Activated T-cell treated with anti-CD3 and anti-CD28 coated beads, Interleukin-2, amount 50 U/mL, for 72 hours (primary cell): ENCODE measurements around the gene MCF2L. TPM values are rescaled to one million over a fixed set of nuclear protein-coding genes. Genes with fewer than 3 reads are reported as not detected.
A peak's percentile ranks its signal among the peaks of the same experiment; 100 is the strongest.

Experiments
- ATAC-seq, 2 donors: fragments of 150-1000 bp; cut with Tn5 transposase; replicated peaks in 1 of 2; 2 replicates each; pipeline ENCODE4 v1.10.0; 2021; ENCODE audit warnings: moderate library complexity in 2 of 2, mild to moderate bottlenecking in 1 of 2
- DNase-seq, 2 donors: peaks; one replicate each; pipeline ENCODE4 v3.0.0; 2021 to 2022; ENCODE audit warnings: mixed read lengths in 1 of 2
- H3K27ac Mint-ChIP-seq: one replicate; pipeline ENCODE4 v1.8.0; 2022; ENCODE audit warnings: mild to moderate bottlenecking, moderate library complexity, mixed read lengths
- H3K27me3 Mint-ChIP-seq: one replicate; pipeline ENCODE4 v1.8.0; 2022; ENCODE audit warnings: low read depth, mixed read lengths
- H3K36me3 Mint-ChIP-seq, 2 donors: one replicate each; pipeline ENCODE4 v1.8.0; 2022; ENCODE audit warnings: mixed read lengths in 2 of 2, mild to moderate bottlenecking in 1 of 2; ENCODE audit not compliant: insufficient read depth in 2 of 2
- H3K4me1 Mint-ChIP-seq: one replicate; pipeline ENCODE4 v1.8.0; 2022; ENCODE audit warnings: low read depth, mixed read lengths
- H3K4me3 Mint-ChIP-seq, 2 donors: one replicate each; pipeline ENCODE4 v1.8.0; 2022; ENCODE audit warnings: mild to moderate bottlenecking in 2 of 2, mixed read lengths in 2 of 2, moderate library complexity in 2 of 2
- H3K9me3 Mint-ChIP-seq, 2 donors: one replicate each; pipeline ENCODE4 v1.8.0; 2022; ENCODE audit warnings: mixed read lengths in 2 of 2
- total RNA-seq, 2 donors: library from RNA; stranded (reverse); gene quantifications; one replicate each; pipeline ENCODE4 v1.2.3, GENCODE V29; 2022

MCF2L gene
- total RNA-seq, 2 donors from 2014 or later = 9.6 to 11.8 TPM

DNA sequence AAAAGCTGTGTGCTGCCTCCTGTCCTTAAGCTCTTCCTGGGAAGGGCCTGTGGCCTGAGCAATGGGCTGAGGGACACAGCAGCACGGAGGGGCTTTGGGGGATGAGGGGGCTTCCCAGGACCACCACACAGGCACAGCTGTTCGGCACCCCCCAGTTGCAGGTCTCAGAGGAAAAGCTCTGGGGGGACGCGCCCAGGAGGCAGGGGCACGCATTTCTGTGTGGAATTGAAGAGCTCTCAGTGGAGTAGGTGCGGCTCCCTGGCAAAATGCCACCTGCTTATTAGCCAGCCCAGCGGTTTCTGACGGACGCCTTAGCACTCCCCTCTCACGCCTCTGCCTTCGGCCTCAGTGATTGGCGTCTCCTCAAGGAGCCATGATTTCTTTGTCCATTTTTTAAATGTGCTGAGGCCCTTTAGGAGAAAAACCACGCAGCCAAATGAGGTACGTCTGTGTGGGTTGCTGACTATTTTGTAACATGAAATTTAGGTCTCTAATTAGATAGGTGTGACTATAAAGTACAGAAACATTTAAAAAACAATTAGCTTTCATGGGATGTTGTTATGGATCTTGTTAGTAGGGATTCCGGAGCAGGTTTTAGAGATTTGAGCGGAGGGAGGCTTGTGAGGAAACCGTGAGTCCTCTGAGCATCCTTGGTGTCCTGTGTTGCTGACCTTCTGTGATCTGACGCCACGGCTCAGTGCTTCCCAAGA, 4.0 kb downstream of the MCF2L start:
- no peaks in the 10 kb centered on the region for H3K27me3 Mint-ChIP-seq
- peaks cover 35% of the 10 kb centered on the region for H3K4me1 Mint-ChIP-seq
- peaks cover 0 to 3% of the 10 kb centered on the region in 2 donors for H3K36me3 Mint-ChIP-seq
- peaks cover 2 to 3% of the 10 kb centered on the region in 2 donors for H3K9me3 Mint-ChIP-seq
- ATAC-seq (no peak), DNase-seq (no peak)
- no peak overlapping the region for H3K27ac Mint-ChIP-seq
- H3K4me3 Mint-ChIP-seq = no peak overlapping the region

DNA sequence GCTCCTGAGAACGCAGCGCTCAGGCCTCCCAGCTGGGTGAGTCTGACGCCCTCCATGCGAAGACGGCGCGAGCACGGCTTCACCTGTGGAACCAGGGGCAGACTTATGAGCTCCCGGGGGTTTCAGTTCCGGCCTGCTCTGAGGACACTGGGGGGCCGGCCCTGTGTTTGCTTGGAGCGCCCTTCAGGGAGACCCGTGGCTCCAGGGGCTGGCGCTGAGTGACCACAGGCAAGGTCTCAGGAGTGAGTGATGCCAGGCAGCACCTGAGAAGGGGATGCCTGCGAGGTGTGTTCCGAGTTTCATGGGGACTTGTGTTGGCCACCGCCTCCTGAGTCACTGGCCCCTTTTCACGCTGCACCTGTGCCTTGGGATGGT, 4.5 kb downstream of the MCF2L start:
- no peak for ATAC-seq

DNA sequence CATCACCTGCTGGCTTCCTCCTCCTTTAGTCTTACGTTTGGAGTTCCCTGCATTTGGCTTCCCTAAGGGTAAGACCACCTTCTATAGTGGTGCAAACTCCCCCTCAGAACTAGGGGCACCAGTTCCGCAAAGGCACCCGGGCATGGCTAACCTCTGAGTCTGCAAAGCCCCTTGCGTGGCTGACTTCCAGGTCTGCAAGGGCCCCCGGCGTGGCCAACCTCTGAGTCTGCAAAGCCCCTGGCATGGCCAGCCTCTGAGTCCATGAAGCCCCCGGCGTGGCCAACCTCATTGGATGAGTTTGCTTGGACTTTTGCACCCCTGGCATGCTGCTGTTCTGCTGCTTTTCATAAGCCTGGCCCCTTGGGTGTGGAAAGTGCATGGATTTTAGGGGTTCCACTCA, 5.1 kb downstream of the MCF2L start:
- H3K4me1 Mint-ChIP-seq = peaks cover 33% of the 10 kb centered on the region
- H3K27ac Mint-ChIP-seq = no peak overlapping the region
- ATAC-seq (no peak), DNase-seq (no peak)
- no peak overlapping the region for H3K4me3 Mint-ChIP-seq
- no peaks in the 10 kb centered on the region for H3K27me3 Mint-ChIP-seq
- peaks cover 0 to 3% of the 10 kb centered on the region in 2 donors for H3K36me3 Mint-ChIP-seq
- peaks cover 2 to 3% of the 10 kb centered on the region in 2 donors for H3K9me3 Mint-ChIP-seq

More for the DNA sequence above, 4.5 kb downstream of the MCF2L start:
- DNase-seq = no peak
- Mint-ChIP-seq H3K36me3 (peaks cover 0 to 3% of the 10 kb centered on the region in 2 donors), H3K4me1 (peaks cover 33% of the 10 kb centered on the region), H3K4me3 (no peak overlapping the region), H3K27me3 (no peaks in the 10 kb centered on the region), H3K9me3 (peaks cover 2 to 3% of the 10 kb centered on the region in 2 donors), H3K27ac (no peak overlapping the region)

DNA sequence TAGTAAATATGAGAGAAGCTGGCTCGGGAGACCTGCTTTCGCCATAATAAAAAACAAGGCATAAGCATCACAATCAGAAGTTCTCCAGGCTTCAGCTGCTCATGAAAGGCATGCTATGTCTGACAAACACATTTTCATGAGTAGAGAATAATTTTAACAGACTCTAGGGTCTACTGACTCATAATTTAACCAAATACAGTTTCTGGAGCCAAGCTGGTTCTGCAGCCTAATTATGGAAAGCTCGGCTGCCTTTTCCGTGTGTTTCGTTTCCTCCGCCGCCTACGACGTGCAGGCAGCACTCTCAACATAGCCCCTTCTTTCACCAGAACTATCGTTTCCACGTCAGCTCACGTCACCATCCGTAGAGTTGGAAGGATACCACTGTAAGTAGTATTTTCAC, 5.7 kb downstream of the MCF2L start:
- no peak overlapping the region for H3K4me3 Mint-ChIP-seq
- H3K9me3 Mint-ChIP-seq = peaks cover 2 to 3% of the 10 kb centered on the region in 2 donors
- no peaks in the 10 kb centered on the region for H3K36me3 Mint-ChIP-seq
- no peak overlapping the region for H3K27ac Mint-ChIP-seq
- peaks cover 28% of the 10 kb centered on the region for H3K4me1 Mint-ChIP-seq
- ATAC-seq (no peak), DNase-seq (no peak)
- H3K27me3 Mint-ChIP-seq = no peaks in the 10 kb centered on the region

DNA sequence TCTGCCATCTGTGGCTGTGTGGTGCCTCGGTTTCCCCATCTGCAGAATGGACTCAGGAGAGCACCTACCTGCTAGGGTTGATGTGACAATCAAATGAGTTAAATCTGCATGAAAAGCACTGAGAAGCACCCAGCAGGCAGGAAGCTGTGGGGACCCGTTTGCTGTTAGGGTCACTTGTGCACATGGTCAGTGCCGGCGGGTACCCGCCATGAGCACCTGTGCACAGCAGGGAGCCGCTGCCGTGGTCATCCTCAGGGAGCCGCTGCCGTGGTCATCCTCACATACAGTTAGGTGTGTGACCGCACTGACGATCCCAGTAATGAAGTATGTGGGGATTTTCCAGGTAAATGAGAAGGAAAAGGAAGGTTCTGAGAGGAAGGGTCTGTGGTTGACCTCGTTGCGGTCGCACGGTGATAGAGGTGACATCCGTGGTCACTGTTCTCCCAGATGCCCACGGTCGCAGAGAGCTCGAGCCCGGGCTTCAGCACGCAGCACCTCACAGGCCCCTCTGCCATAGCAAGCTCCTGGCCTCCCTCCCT, 6.5 kb downstream of the MCF2L start:
- H3K27ac Mint-ChIP-seq = peak overlapping the region; percentile 64
- no peak for ATAC-seq
- H3K36me3 Mint-ChIP-seq = no peaks in the 10 kb centered on the region
- H3K4me1 Mint-ChIP-seq = peaks cover 20% of the 10 kb centered on the region
- no peak overlapping the region for H3K4me3 Mint-ChIP-seq
- no peaks in the 10 kb centered on the region for H3K27me3 Mint-ChIP-seq
- H3K9me3 Mint-ChIP-seq = peaks cover 2 to 3% of the 10 kb centered on the region in 2 donors
- no peak for DNase-seq

DNA sequence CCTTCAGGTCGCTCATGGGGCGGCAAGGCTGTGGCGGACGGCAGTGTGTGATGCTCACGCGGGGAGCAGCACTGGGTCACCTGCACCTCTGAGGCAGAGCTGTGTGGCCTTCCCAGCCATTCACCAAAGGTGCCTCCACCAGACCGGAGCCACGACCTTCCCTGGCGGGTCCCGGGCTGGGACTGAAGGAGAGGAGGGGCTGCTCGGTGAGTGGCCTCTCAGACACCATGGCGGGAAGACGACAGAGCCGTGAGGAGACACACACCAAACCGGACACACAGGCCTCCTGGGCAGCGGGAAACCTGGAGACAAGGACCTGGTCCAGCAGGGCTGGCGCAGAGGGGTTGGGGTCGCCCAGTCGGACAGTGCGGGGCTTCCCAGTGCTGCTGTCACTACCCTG, 7.5 kb downstream of the MCF2L start:
- Mint-ChIP-seq H3K4me1 (peaks cover 19% of the 10 kb centered on the region), H3K4me3 (no peak overlapping the region), H3K9me3 (peaks cover 2 to 3% of the 10 kb centered on the region in 2 donors), H3K27me3 (no peaks in the 10 kb centered on the region), H3K27ac (no peak overlapping the region), H3K36me3 (no peaks in the 10 kb centered on the region)
- ATAC-seq (no peak), DNase-seq (no peak)

DNA sequence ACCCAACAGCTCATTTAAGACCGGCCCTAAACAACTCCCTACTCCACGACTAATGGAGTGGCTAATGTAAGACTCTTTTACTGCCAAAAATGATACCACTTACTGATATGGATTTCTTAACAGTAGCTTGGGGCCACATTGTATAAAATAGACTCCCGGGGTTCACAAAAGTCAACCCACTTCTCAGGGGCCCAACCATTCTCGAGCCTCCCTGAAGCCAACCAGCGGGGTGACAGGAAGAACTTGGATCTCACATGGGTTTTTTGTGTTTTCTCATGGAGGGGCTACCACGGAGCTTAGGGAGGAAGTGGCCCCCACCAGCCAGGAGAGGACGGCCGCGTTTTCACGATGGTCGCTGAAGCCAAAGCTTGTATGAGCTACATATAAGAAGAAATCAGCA, 8.1 kb downstream of the MCF2L start:
- Mint-ChIP-seq H3K27ac (no peak overlapping the region), H3K36me3 (no peaks in the 10 kb centered on the region), H3K4me1 (peaks cover 14% of the 10 kb centered on the region), H3K27me3 (no peaks in the 10 kb centered on the region), H3K9me3 (peaks cover 2 to 3% of the 10 kb centered on the region in 2 donors), H3K4me3 (no peak overlapping the region)
- ATAC-seq (no peak), DNase-seq (no peak)

DNA sequence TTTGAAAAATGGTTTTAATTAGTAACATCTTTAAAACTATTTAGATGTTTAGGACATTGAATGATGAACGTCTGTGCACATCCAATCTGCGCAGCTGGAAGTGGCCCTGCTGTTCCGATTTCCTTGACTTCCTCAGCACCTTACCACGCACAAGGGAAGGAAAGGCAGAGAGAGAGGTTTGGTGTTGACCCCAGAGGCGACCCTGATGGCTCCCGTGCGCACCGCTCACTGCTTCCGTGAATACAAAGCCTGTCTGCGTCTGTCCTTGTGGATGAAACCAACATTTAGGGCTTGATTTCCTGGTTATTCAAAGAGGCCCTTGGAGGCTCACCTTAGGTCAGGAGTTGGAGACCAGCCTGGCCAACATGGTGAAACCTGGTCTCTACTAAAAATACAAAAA, 8.5 kb downstream of the MCF2L start:
- no peak overlapping the region for H3K4me3 Mint-ChIP-seq
- no peaks in the 10 kb centered on the region for H3K36me3 Mint-ChIP-seq
- DNase-seq (no peak), ATAC-seq (no peak)
- peaks cover 10% of the 10 kb centered on the region for H3K4me1 Mint-ChIP-seq
- no peaks in the 10 kb centered on the region for H3K27me3 Mint-ChIP-seq
- no peak overlapping the region for H3K27ac Mint-ChIP-seq
- H3K9me3 Mint-ChIP-seq = peaks cover under 1% of the 10 kb centered on the region in 2 donors

DNA sequence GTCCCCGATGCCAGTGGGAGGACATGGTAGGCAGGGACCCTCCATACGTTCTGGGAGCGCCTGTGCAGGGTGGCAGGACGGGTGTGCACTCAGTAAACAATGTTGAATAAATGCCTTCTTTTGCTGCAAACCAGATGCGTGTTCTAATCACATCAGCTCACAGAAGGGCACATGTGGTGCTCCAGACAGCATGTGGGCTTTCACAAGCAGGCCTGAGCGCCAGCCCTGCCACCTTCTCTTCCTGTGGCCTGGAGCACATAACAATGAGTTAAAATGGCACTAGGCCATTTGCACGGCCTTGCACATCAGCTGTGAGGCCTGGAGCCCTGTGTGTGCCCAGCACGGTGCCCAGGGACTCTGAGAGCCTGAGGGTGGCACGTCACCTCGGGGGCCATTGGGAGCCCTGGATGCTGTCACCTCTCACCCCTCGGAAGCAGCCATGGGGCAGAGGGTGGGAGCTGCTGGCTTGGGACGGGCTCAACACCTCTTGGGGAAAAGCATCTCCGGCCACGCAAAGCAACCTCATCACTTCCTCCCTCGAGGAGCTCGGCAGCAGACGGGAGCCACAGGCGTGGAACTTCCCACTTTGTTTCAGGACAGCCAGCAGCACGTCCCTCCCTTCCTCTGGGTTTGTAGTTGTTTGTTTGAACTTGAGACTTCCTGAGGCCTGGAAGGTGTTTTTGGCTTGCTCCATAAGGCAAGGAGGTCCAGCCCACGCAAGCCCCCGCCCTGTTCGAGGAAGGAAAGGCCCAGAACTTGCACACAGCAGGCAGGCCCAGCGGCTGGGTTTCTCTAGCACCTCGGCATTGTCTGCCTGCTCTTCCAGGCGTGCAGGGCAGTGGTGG, 9.8 kb downstream of the MCF2L start:
- H3K4me1 Mint-ChIP-seq = peaks cover 8% of the 10 kb centered on the region
- no peaks in the 10 kb centered on the region for H3K9me3 Mint-ChIP-seq
- no peak overlapping the region for H3K4me3 Mint-ChIP-seq
- ATAC-seq (no peak), DNase-seq (no peak)
- H3K27ac Mint-ChIP-seq = no peak overlapping the region
- no peaks in the 10 kb centered on the region for H3K27me3 Mint-ChIP-seq
- no peaks in the 10 kb centered on the region for H3K36me3 Mint-ChIP-seq

DNA sequence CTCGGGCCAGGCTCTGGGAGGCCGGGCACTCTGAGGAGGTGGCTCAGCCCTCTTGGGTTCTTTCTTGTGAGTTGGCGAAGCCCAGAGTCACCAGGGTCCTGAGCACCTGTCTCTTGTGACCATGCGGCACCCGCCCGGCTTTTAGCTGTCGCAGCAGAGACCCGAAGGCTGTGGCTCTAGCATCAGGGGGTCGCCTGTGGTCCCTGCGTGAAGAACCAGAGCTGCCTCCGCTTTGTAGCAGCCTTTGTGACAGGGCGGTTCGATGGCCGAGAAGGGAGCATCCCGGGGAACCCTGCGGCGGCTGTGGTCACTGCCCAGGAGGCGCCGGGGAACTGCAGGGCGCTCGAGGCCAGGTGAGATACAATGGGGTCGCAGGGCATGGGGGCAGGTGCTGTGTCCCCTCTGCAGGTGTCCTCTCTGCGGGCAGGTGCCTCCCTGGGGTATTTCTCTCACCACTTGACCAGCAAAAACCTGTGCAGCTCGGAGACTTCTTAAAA, 10.4 kb downstream of the MCF2L start:
- no peak overlapping the region for H3K27ac Mint-ChIP-seq
- no peak for ATAC-seq

DNA sequence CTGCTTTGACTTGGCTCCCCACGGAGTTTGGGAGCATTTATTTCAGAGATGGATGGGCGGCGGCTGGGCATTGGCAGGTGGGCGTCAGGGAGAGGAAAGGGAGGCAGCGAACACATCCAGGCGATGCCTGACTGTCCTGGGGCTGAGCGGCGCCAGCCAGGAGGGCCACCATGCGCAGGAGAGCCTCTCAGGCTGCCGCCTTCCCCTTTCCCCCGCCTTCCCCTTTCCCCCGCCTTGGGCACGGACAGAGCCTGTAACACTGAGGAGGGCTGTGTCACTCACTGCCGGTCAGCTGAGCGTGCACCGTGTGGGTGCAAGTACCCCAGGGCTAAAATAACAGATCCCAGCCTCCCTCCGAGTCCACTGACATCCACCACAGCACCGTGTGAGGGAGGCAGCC, 11.4 kb downstream of the MCF2L start:
- Mint-ChIP-seq H3K4me3 (no peak overlapping the region), H3K27me3 (no peaks in the 10 kb centered on the region), H3K4me1 (peaks cover 9% of the 10 kb centered on the region), H3K9me3 (no peaks in the 10 kb centered on the region), H3K36me3 (no peaks in the 10 kb centered on the region), H3K27ac (no peak overlapping the region)
- DNase-seq = no peak
- ATAC-seq = no peak

More for the DNA sequence above, 10.4 kb downstream of the MCF2L start:
- no peak overlapping the region for H3K4me3 Mint-ChIP-seq
- H3K4me1 Mint-ChIP-seq = peaks cover 8% of the 10 kb centered on the region
- H3K27me3 Mint-ChIP-seq = no peaks in the 10 kb centered on the region
- DNase-seq = no peak
- H3K36me3 Mint-ChIP-seq = no peaks in the 10 kb centered on the region
- no peaks in the 10 kb centered on the region for H3K9me3 Mint-ChIP-seq

DNA sequence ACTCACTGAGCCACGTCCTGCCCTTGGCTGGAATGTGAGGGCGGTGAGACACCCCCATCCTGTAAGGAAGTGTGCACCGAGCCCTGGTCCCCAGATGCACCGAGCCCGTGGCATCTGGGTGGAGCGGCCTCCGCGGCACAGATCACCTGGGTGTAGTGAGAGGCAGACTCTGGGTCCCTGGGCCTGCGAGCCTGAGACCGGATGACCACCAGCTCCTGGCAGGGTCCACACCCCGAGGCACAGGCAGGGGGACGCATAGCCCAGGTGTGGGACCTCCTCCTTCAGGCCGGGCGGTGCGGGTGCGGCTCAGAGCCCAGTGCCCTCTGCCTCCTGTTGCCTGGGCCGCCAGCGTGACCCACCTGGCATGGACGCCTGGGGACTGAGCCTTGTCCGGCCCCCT, 12.4 kb downstream of the MCF2L start:
- ATAC-seq = no peak
- H3K4me1 Mint-ChIP-seq = peaks cover 9% of the 10 kb centered on the region
- no peak for DNase-seq

DNA sequence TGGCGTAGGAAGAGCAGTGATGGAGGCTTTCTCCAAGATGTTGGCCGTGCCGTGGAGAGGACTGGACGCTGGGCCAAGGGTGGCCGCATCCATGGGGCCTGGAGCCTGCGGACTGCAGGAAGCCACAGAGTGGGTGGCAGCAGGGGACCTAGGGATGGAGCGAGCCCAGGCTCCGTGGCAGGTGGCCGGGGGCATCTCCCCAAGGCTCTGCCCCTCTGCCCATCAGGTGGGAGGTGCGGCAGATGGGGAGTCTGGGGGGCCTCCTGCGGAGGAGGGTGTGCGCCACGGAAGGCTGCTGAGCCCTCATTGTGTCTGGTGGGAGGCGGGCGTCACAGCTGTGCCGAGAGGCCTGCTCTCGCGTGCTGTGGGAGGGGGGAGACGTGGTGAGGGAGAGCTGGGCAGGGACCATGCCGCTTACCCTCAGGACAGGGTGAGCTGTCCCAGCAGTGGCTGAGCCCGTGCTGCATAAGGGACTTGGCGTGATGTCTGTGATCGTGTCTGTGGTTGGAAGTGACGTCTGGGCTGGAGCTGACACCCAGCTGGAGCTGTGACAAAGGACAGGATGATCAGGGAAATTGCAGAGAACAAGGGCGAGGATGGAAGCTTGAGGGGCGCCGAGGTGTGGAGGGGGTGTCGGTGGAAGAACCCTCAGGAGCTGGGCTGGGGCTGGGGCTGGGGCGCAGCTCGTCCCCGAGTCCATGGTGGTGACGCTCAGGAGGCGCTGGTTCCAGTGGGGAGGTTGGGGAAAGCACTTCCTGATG, 13.4 kb downstream of the MCF2L start:
- Mint-ChIP-seq H3K9me3 (no peaks in the 10 kb centered on the region), H3K27ac (no peak overlapping the region)
- ATAC-seq = no peak

More for the DNA sequence above, 12.4 kb downstream of the MCF2L start:
- no peaks in the 10 kb centered on the region for H3K27me3 Mint-ChIP-seq
- H3K4me3 Mint-ChIP-seq = no peak overlapping the region
- H3K9me3 Mint-ChIP-seq = no peaks in the 10 kb centered on the region
- H3K36me3 Mint-ChIP-seq = no peaks in the 10 kb centered on the region
- H3K27ac Mint-ChIP-seq = no peak overlapping the region

More for the DNA sequence above, 13.4 kb downstream of the MCF2L start:
- H3K36me3 Mint-ChIP-seq = no peaks in the 10 kb centered on the region
- H3K27me3 Mint-ChIP-seq = no peaks in the 10 kb centered on the region
- H3K4me3 Mint-ChIP-seq = no peak overlapping the region
- DNase-seq = no peak
- peaks cover 9% of the 10 kb centered on the region for H3K4me1 Mint-ChIP-seq
